ENCODE measurements around the gene RPL10.
A peak's percentile ranks its signal among the peaks of the same experiment; 100 is the strongest.

Gene RPL10

DNA sequence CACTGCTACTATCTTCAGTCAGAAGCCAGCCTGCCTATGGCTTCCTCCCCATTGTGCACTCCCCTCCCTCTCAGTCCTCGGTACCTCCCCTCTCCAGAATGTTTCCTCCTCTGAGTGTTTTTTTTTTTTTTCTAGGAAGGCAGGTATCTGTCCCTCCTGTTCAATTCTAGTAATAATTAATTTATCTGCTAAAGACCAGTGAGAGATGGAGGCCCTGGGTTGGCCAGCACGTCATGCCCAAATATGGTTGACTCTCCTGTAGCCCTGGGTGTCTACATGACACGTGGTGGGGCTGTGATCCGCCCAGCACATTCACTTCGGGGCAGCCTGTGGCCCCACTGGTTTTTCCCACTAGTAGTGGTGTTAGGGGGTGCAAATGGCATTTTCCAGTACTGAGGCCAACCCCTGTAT is 25.6 kb upstream of the RPL10 start:
- peak overlapping the region; percentile 65 for H3K9ac ChIP-seq (ENCODE audit: low read depth, low read length)
- H3K4me2 ChIP-seq (ENCODE audit: low read length): peak overlapping the region; percentile 94
- peak overlapping the region; percentile 74 for H3K4me3 ChIP-seq (ENCODE audit: low read length)
- no peaks in the 10 kb centered on the region for H3K27me3 ChIP-seq (ENCODE audit: control insufficient read depth, insufficient read depth, low read length)
- peaks cover 20% of the 10 kb centered on the region for H3K36me3 ChIP-seq (ENCODE audit: insufficient read depth, low read length)
- peaks cover 33% of the 10 kb centered on the region for H3K4me1 ChIP-seq (ENCODE audit: control insufficient read depth, insufficient read depth, low read length)
- H3K9me3 ChIP-seq (replicated peaks; ENCODE audit: low read length): no peaks in the 10 kb centered on the region

DNA sequence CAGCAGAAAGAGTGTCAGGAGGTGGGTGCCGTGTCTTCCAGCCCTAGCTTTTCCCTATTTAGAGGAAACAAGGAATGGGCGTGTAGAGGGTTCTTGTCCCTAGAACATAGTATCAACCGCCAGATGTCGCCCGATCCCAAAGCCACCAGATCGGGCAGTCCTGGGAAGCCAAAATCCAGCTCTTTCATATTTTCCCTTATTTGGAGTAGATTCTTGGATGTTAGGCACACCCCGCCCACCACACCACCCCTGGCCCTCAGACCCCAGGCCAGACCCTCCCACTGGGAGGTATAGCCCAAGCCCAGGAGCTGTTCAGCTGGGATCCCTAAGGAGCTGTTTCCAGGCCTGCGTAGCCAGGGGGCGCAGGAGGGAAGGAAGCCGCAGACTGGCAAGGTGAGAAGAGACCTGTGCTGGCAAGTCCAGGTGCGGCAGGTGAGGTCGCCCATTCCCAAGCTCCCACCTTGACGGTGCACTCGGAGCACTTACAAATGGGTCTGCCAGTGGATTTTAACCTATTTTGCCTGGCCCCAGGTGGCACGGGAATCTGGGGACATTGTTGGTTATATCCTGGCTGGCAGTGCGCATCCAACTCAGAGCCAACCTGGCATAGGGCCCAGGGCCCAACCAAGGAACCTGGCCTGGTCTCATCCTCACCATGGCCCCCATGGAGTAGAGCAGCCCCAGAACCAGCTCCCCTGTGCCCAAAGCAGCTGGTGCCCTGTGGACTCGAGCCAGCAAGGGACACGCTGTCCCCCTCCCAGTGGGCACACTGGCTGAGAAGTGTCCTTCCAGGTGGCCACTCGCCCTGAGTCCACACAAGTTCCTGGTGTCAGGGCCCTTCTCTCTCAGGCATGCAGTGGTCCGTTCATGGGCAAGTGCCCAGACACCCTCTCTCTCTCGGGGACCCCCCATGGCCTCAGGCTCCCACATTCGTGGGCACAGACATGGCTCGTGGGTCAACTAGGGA is 24.6 kb upstream of the RPL10 start:
- Histone ChIP-seq H3K4me1 (ENCODE audit: control insufficient read depth, insufficient read depth, low read length) (peaks cover 32% of the 10 kb centered on the region), H3K9ac (ENCODE audit: low read depth, low read length) (peak overlapping the region; percentile 71), H3K36me3 (ENCODE audit: insufficient read depth, low read length) (peaks cover 13% of the 10 kb centered on the region), H3K4me2 (ENCODE audit: low read length) (peak overlapping the region; percentile 94), H3K9me3 (replicated peaks; ENCODE audit: low read length) (no peaks in the 10 kb centered on the region), H3K4me3 (ENCODE audit: low read length) (peak overlapping the region; percentile 73), H3K27me3 (ENCODE audit: control insufficient read depth, insufficient read depth, low read length) (no peaks in the 10 kb centered on the region)

DNA sequence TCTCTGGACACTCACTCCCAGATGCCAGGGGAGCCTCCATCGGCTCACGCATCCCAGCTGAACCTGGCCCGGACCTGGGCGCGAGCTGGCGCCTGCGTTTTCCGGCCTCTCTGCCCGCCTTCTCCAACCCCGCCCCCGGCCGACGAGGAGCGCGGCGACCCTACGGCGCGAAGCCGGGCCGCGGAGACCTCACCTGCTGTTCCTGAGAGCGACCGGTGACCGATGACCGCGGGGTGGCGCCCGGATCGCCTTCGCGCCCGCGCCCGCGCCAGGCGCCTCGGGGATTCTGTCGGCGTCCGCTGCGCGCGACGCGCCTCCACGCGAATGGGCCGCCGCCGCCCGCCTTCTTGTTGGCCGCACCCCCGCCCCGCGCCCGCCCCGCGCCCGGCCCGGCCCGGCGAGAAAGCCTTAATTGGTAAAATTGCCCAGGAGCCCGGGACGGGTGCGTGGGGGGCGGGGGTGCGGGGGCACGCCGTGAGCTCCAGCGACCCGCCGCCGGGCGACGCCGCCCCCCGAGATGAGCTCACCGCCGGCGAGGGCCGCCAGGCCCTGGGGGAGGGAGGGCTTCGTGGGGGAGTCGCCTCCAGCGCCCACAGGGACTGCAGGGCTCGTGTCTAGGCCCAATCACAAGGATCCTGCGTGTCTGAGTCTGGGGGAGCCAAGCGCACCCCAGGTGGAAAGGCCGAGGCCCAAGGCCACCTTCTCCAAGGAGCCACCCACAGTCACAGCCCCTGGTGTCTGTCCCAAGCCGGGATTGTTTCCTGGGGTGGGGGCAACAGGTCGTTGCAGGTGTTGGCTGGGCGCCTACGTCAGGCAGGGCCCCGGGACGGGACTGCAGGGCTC is 23.6 kb upstream of the RPL10 start, which contains the start of gene FLNA:
Gene FLNA, minus strand, starts transcription at position 322 of the 843 bp plus-strand sequence. CDS start 3,389 bp downstream, outside the sequence.
- H3K4me2 ChIP-seq (ENCODE audit: low read length): peak within 1 kb of the TSS; percentile 94
- H3K4me1 ChIP-seq (ENCODE audit: control insufficient read depth, insufficient read depth, low read length): peaks cover 32% of the 10 kb centered on the region
- no peaks in the 10 kb centered on the region for H3K27me3 ChIP-seq (ENCODE audit: control insufficient read depth, insufficient read depth, low read length)
- no peaks in the 10 kb centered on the region for H3K9me3 ChIP-seq (replicated peaks; ENCODE audit: low read length)
- H3K4me3 ChIP-seq (ENCODE audit: low read length): peak within 1 kb of the TSS; percentile 73
- peaks cover 13% of the 10 kb centered on the region for H3K36me3 ChIP-seq (ENCODE audit: insufficient read depth, low read length)
- H3K9ac ChIP-seq (ENCODE audit: low read depth, low read length): peak within 1 kb of the TSS; percentile 71

GRCh38 chrX:154375156-154375504 is 23.0 kb upstream of the RPL10 start:
- peak overlapping the region; percentile 56 for H3K4me3 ChIP-seq (ENCODE audit: low read length)
- no peaks in the 10 kb centered on the region for H3K27me3 ChIP-seq (ENCODE audit: control insufficient read depth, insufficient read depth, low read length)
- H3K36me3 ChIP-seq (ENCODE audit: insufficient read depth, low read length): peaks cover 8% of the 10 kb centered on the region
- peak overlapping the region; percentile 73 for H3K4me2 ChIP-seq (ENCODE audit: low read length)
- H3K9ac ChIP-seq (ENCODE audit: low read depth, low read length): peak overlapping the region; percentile 18
- peaks cover 32% of the 10 kb centered on the region for H3K4me1 ChIP-seq (ENCODE audit: control insufficient read depth, insufficient read depth, low read length)
- no peaks in the 10 kb centered on the region for H3K9me3 ChIP-seq (replicated peaks; ENCODE audit: low read length)

- no peak overlapping the region for H3K9ac ChIP-seq (ENCODE audit: low read depth, low read length)
- H3K36me3 ChIP-seq (ENCODE audit: insufficient read depth, low read length): peaks cover 5% of the 10 kb centered on the region
- H3K27me3 ChIP-seq (ENCODE audit: control insufficient read depth, insufficient read depth, low read length): no peaks in the 10 kb centered on the region
- H3K4me3 ChIP-seq (ENCODE audit: low read length): no peak overlapping the region
- no peaks in the 10 kb centered on the region for H3K9me3 ChIP-seq (replicated peaks; ENCODE audit: low read length)
- no peak overlapping the region for H3K4me2 ChIP-seq (ENCODE audit: low read length)
- H3K4me1 ChIP-seq (ENCODE audit: control insufficient read depth, insufficient read depth, low read length): peaks cover 39% of the 10 kb centered on the region
These were observed 21.4 kb upstream of the RPL10 start for GRCh38 chrX:154376774-154377173.

DNA sequence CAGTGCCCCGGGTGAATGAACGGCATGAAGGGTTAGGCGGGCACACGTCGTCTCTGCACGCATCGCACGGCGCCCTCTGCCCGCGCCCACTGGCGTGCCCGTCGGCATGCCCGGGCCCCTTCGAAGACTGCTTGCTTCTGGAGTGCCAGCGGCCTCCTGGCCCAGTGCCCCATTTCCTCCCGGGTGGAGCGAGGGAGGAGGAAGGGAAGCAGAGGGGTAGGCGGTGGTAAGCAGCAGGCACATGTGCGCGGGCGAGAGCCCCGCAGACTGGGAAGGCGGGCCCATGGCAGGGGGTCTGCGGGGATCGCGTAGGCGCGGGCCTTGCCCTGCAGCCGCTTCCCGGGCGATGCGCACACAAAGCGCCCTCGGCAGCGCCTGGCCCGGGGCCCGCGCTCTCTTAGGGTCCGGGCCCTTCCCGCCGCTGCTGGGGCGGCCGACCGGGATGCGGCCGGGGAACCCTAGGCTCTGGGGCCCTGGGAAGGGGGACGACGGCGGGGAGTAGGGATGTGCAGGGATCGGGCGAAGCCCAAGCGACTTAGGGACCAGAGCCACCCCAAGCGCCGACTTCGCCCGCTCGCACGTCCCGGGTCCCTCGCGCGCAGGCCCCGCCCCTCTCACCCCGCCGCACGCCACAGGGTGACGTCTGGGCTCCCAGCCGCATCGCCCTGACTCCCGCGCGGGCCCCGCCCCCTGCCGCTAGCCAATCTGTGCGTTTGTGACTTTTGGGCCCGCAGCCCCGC is 19.9 kb upstream of the RPL10 start:
- H3K4me2 ChIP-seq (ENCODE audit: low read length): peak overlapping the region; percentile 95
- H3K27me3 ChIP-seq (ENCODE audit: control insufficient read depth, insufficient read depth, low read length): no peaks in the 10 kb centered on the region
- H3K4me1 ChIP-seq (ENCODE audit: control insufficient read depth, insufficient read depth, low read length): peaks cover 28% of the 10 kb centered on the region
- H3K36me3 ChIP-seq (ENCODE audit: insufficient read depth, low read length): peaks cover 5% of the 10 kb centered on the region
- peak overlapping the region; percentile 86 for H3K9ac ChIP-seq (ENCODE audit: low read depth, low read length)
- H3K4me3 ChIP-seq (ENCODE audit: low read length): peak overlapping the region; percentile 75
- H3K9me3 ChIP-seq (replicated peaks; ENCODE audit: low read length): no peaks in the 10 kb centered on the region

- Histone ChIP-seq H3K4me2 (ENCODE audit: low read length) (peak within 1 kb of the TSS; percentile 95), H3K4me3 (ENCODE audit: low read length) (peak within 1 kb of the TSS; percentile 75), H3K27me3 (ENCODE audit: control insufficient read depth, insufficient read depth, low read length) (no peaks in the 10 kb centered on the region), H3K9ac (ENCODE audit: low read depth, low read length) (peak within 1 kb of the TSS; percentile 100), H3K36me3 (ENCODE audit: insufficient read depth, low read length) (peaks cover 5% of the 10 kb centered on the region), H3K9me3 (replicated peaks; ENCODE audit: low read length) (no peaks in the 10 kb centered on the region), H3K4me1 (ENCODE audit: control insufficient read depth, insufficient read depth, low read length) (peaks cover 21% of the 10 kb centered on the region)
These were observed 19.2 kb upstream of the RPL10 start, which contains the start of gene EMD for GRCh38 chrX:154378799-154379568. TSS of gene EMD (plus strand) at chrX:154379295. CDS start at chrX:154379485, 190 bp downstream.

DNA sequence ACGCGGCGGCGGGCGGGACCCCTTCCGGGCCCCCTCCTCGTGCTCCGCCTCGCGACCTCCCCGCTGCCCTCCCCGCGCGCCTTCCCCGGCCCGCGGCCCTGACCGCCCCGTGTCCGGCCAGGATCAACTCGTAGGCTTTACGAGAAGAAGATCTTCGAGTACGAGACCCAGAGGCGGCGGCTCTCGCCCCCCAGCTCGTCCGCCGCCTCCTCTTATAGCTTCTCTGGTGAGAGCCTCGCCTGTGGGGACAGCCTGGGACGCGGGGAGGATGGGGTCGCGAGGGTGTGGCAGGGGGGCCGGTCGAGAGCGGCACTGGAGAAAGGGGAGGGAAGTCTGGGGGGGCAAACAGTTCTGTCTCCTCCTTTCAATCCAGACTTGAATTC is 18.6 kb upstream of the RPL10 start:
- peaks cover 20% of the 10 kb centered on the region for H3K4me1 ChIP-seq (ENCODE audit: control insufficient read depth, insufficient read depth, low read length)
- peaks cover 5% of the 10 kb centered on the region for H3K36me3 ChIP-seq (ENCODE audit: insufficient read depth, low read length)
- peak overlapping the region; percentile 71 for H3K4me3 ChIP-seq (ENCODE audit: low read length)
- peak overlapping the region; percentile 86 for H3K4me2 ChIP-seq (ENCODE audit: low read length)
- peak overlapping the region; percentile 100 for H3K9ac ChIP-seq (ENCODE audit: low read depth, low read length)
- H3K27me3 ChIP-seq (ENCODE audit: control insufficient read depth, insufficient read depth, low read length): no peaks in the 10 kb centered on the region
- H3K9me3 ChIP-seq (replicated peaks; ENCODE audit: low read length): no peaks in the 10 kb centered on the region

GRCh38 chrX:154380153-154380552 is 18.0 kb upstream of the RPL10 start:
- H3K36me3 ChIP-seq (ENCODE audit: insufficient read depth, low read length): peaks cover 5% of the 10 kb centered on the region
- peak overlapping the region; percentile 86 for H3K4me2 ChIP-seq (ENCODE audit: low read length)
- H3K4me1 ChIP-seq (ENCODE audit: control insufficient read depth, insufficient read depth, low read length): peaks cover 15% of the 10 kb centered on the region
- peak overlapping the region; percentile 100 for H3K9ac ChIP-seq (ENCODE audit: low read depth, low read length)
- H3K4me3 ChIP-seq (ENCODE audit: low read length): peak overlapping the region; percentile 71
- no peaks in the 10 kb centered on the region for H3K27me3 ChIP-seq (ENCODE audit: control insufficient read depth, insufficient read depth, low read length)
- no peaks in the 10 kb centered on the region for H3K9me3 ChIP-seq (replicated peaks; ENCODE audit: low read length)

DNA sequence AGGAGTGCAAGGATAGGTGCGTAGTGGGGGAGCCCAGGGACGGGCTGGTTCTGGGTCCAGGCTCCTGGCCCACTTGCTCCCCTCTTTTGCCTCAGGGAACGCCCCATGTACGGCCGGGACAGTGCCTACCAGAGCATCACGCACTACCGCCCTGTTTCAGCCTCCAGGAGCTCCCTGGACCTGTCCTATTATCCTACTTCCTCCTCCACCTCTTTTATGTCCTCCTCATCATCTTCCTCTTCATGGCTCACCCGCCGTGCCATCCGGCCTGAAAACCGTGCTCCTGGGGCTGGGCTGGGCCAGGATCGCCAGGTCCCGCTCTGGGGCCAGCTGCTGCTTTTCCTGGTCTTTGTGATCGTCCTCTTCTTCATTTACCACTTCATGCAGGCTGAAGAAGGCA is 17.4 kb upstream of the RPL10 start:
- Histone ChIP-seq H3K4me1 (ENCODE audit: control insufficient read depth, insufficient read depth, low read length) (peaks cover 14% of the 10 kb centered on the region), H3K4me2 (ENCODE audit: low read length) (peak overlapping the region; percentile 86), H3K4me3 (ENCODE audit: low read length) (peak overlapping the region; percentile 71), H3K36me3 (ENCODE audit: insufficient read depth, low read length) (peaks cover 5% of the 10 kb centered on the region), H3K9ac (ENCODE audit: low read depth, low read length) (peak overlapping the region; percentile 100), H3K9me3 (replicated peaks; ENCODE audit: low read length) (no peaks in the 10 kb centered on the region), H3K27me3 (ENCODE audit: control insufficient read depth, insufficient read depth, low read length) (no peaks in the 10 kb centered on the region)
